Heart left ventricle (tissue), 16 donors: ENCODE measurements around the gene PAK3. TPM values are rescaled to one million over a fixed set of nuclear protein-coding genes. Genes with fewer than 3 reads are reported as not detected.

Experiments
- ATAC-seq, 4 donors: fragments of 200-7000 bp; cut with Tn5 transposase; one replicate each; pipeline ENCODE4 v1.9.1; 2020 to 2022; ENCODE audit warnings: moderate library complexity in 4 of 4, mild to moderate bottlenecking in 3 of 4, moderate number of reproducible peaks in 1 of 4
- DNase-seq, 5 donors: peaks; one replicate each; pipeline ENCODE4 v3.0.0-alpha.2; 2020
- H3K27ac ChIP-seq, 12 donors: fragments of 200-600 bp; sonication (generic) in 4 of 12; one replicate each; pipeline versions ENCODE4 v1.5.0 to v1.8.0; 2016 to 2022; ENCODE audit warnings: mild to moderate bottlenecking in 2 of 12
- H3K27me3 ChIP-seq, 9 donors: fragments of 200-600 bp; sonication (generic) in 2 of 9; one replicate each; pipeline versions ENCODE4 v1.5.1 to v1.8.0; 2016 to 2022; ENCODE audit warnings: mild to moderate bottlenecking in 3 of 9
- H3K36me3 ChIP-seq, 9 donors: fragments of 200-600 bp; sonication (generic) in 2 of 9; one replicate each; pipeline versions ENCODE4 v1.5.0 to v1.8.0; 2018 to 2022; ENCODE audit warnings: mild to moderate bottlenecking in 2 of 9
- H3K4me1 ChIP-seq, 12 donors: fragments of 200-600 bp; sonication (generic) in 4 of 12; one replicate each; pipeline versions ENCODE4 v1.5.0 to v1.8.0; 2016 to 2022; ENCODE audit warnings: mild to moderate bottlenecking in 3 of 12
- H3K4me3 ChIP-seq, 12 donors: fragments of 200-600 bp; sonication (generic) in 4 of 12; one replicate each; pipeline versions ENCODE4 v1.5.0 to v1.8.0; 2017 to 2022; ENCODE audit warnings: mild to moderate bottlenecking in 9 of 12, moderate library complexity in 4 of 12
- H3K9me3 ChIP-seq, 12 donors: fragments of 200-600 bp; sonication (generic) in 4 of 12; one replicate each; pipeline versions ENCODE4 v1.5.0 to v1.8.0; 2016 to 2022; ENCODE audit warnings: mild to moderate bottlenecking in 1 of 12
- POLR2A ChIP-seq, 2 donors: fragments of 450-650 bp; IDR thresholded peaks; one replicate each; pipeline ENCODE4 v1.6.1; 2017; ENCODE audit warnings: antibody characterized with exemption in 2 of 2, mild to moderate bottlenecking in 2 of 2, moderate library complexity in 2 of 2
- WGBS, 4 donors: extraction: QIAGEN DNeasy Blood & Tissue Kit in 2 of 4; methylation state at CpG; one replicate each; pipeline versions ENCODE4 v1.1.5 to v1.1.7; 2013 to 2018; 5-methylcytosine and 5-hydroxymethylcytosine counted together
- intact Hi-C, 10 donors: fragments of 100-400 bp; cut with DNase I; formaldehyde crosslinking; loops; one replicate each; pipeline versions ENCODE4 v1.11.1 to v1.14.2; 2022
- long read RNA-seq, 3 donors: library from polyadenylated mRNA; unstranded; transcript quantifications; one replicate each; pipeline ENCODE4 v2.0.0, GENCODE V29; 2020 to 2021
- polyA plus RNA-seq, 2 donors: library from polyadenylated mRNA; stranded (reverse); fragments of 200-250 nt; gene quantifications; one replicate each; pipeline ENCODE4 v1.2.3, GENCODE V29; 2013
- total RNA-seq, 9 donors: library from RNA; depleted of rRNA in 2 of 9; stranded (reverse); fragments of >200 nt in 2 of 9; fragmentation: NEBNext Ultra II Directional in 3 of 9; extraction: Animal tissue kit (Norgen Biotek cat#: 25700) in 3 of 9; gene quantifications; one replicate each; pipeline versions ENCODE4 v1.1.0 to v1.2.4, GENCODE V29; 2016 to 2023
- TF ChIP-seq, protein P1 (sequence below), 12 donors: fragments of 200-600 bp; sonication (generic) in 4 of 12; IDR thresholded peaks; one replicate each; pipeline versions ENCODE4 v1.5.0 to v1.8.0; 2018 to 2022; ENCODE audit warnings: antibody characterized with exemption in 12 of 12, mild to moderate bottlenecking in 5 of 12
- donor health status: ischemic (EF 13 %, LVEDD 7.1; RV severe dilation, severe dysfunction).
- donor health status: healthy with polysubstance abuse.
- donor health status: DM: no; HTN: yes; CAD: no.
- donor health status: DM: no; HTN: no; CAD: no.
- donor health status: ischemic (EF 25% LVEDD 6.9; RV normal size, moderate dysfunction).
- donor health status: ischemic (EF 25% LVEDD 5.7; RV mildly dilated, moderate dysfunction).
- donor health status: healthy.
- donor health status: DM: yes; HTN: yes; CAD: no.
- donor health status: ischemic (EF 35%, LVEDD 5.7; RV mildly dilated, moderate dysfunction).
- donor health status: nonischemic (EF 11% LVEDD 7.7; RV severe dilation, severe dysfunction).
- donor health status: DM: yes; HTN: yes; CAD: no.
- donor health status: PGD.
- donor health status: ischemic (EF 29% LVEDD 5.4; RV normal size, mild dysfunction).
- donor health status: nonischemic (EF 23%, LVEDD 6.1; RV moderate dilation, normal function).

PAK3 gene
- total RNA-seq (1 to 10 TPM in 1 of 9 donors, under 1 TPM in 8; 0.12 to 1.1 (median 0.43) TPM), polyA plus RNA-seq (under 1 TPM in 1 of 2 donors, not detected in 1; 0.04 TPM)
- long read RNA-seq, donor 1, partial matches to known transcripts, result 0 of 1 reads
- long read RNA-seq, donor 1, other reads (novel, unspliced or antisense), result 1 of 1 reads
- long read RNA-seq, donor 2, result 0 reads
- long read RNA-seq, donor 3, partial matches to known transcripts, result 1 of 1 reads
- long read RNA-seq, donor 3, other reads (novel, unspliced or antisense), result 0 of 1 reads

DNA sequence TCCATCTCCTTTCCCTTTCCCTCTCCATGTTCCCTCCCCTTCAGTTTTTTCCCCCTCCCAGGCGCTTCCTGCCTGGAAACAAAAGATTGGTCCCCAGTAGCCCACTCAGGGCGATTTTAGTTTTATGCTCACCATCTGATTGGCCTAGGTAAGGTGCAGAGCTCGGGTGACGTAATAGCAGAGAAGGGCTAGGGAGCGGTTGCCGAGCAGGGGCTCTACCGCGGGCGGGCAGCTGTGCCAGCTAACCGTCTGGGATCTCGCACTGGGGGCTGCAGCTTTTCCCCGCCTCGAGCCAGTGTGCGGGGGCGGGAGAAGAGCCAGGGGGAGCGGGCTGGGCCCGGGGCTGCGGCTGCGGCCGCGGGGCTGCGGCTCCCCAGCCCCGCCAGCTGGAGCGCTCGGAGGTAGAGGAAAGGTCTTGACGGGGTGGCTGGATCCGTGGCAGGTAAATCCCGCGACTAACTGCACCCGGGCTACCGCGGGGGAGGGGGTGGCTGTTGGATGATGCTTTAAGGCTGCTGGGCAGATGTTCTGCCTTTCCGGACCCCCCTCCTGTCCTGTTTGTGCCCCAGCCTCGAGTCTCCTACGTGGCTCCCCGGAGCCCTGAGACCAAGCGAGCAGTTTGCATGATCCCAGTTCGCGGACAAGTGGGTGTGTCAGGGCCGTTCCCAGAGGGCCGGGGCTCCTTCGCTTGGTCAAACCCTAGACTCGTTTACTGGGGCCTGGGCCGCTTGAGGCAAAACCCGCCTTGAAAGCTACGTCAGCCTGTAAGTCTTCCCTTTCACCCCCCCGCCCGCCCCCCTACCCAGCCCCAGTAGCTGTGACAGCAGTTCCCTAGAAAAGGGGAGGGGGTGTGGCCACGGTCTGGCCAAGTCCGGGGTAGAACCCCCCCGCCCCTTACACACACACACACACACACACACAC lies at the start of gene PAK3:
TSS of gene PAK3 (plus strand) at position 218 of the 922 bp plus-strand sequence. CDS start 26,913 bp downstream, outside the sequence.
- H3K36me3 ChIP-seq, result no peaks in the 10 kb centered on the region
- peaks cover 0 to 75% (median 0%) of the 10 kb centered on the region in 9 donors for H3K27me3 ChIP-seq
- DNase-seq (peak in 4 of 5 donors; percentile 20 to 44 (median 26)), ATAC-seq (peak; percentile 32 to 93 (median 84))
- H3K4me3 ChIP-seq, result peak within 1 kb of the TSS; percentile 15 to 67 (median 53)
- intact Hi-C loops, result no loop called here
- no peaks in the 10 kb centered on the region for H3K9me3 ChIP-seq
- no peak for TF ChIP-seq POLR2A (IDR thresholded peaks at IDR 0.05)
- TF ChIP-seq, protein P1, sequence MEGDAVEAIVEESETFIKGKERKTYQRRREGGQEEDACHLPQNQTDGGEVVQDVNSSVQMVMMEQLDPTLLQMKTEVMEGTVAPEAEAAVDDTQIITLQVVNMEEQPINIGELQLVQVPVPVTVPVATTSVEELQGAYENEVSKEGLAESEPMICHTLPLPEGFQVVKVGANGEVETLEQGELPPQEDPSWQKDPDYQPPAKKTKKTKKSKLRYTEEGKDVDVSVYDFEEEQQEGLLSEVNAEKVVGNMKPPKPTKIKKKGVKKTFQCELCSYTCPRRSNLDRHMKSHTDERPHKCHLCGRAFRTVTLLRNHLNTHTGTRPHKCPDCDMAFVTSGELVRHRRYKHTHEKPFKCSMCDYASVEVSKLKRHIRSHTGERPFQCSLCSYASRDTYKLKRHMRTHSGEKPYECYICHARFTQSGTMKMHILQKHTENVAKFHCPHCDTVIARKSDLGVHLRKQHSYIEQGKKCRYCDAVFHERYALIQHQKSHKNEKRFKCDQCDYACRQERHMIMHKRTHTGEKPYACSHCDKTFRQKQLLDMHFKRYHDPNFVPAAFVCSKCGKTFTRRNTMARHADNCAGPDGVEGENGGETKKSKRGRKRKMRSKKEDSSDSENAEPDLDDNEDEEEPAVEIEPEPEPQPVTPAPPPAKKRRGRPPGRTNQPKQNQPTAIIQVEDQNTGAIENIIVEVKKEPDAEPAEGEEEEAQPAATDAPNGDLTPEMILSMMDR (IDR thresholded peaks at IDR 0.05), result no peak
- peaks cover 0 to 5% (median 0%) of the 10 kb centered on the region in 12 donors for H3K4me1 ChIP-seq
- peak within 1 kb of the TSS in 3 of 12 donors; percentile 15 to 46 (median 24) for H3K27ac ChIP-seq
- 1 to 30% (median 15%) methylated on average over 24 to 50 of the region's 51 CpGs for WGBS, 4 donors

DNA sequence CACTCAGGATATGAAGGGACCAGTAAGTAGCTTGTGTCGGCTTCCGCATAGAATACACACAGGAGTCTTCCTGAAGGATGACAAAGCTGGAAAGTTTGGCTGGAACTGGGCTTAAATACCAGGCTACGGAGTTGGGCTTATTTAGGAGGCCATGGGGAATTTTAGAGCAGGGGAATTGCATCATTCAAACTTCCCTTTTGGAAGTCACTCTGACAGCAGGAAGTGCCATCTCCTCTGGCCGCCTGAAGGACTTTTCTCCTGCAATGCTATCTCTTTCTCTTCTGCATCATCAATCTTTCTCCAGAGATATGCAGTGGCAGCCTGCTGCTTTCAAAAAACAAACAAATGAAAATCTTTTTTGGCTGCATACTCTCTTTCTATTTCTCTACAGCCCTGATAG lies 48.4 kb upstream of the PAK3 start:
- H3K36me3 ChIP-seq, result no peaks in the 10 kb centered on the region
- no peaks in the 10 kb centered on the region for H3K4me1 ChIP-seq
- H3K27ac ChIP-seq, result no peak overlapping the region
- no peak for TF ChIP-seq POLR2A (IDR thresholded peaks at IDR 0.05)
- TF ChIP-seq, protein P1 (IDR thresholded peaks at IDR 0.05), result no peak
- intact Hi-C loops, result no loop called here
- peaks cover 0 to 41% (median 0%) of the 10 kb centered on the region in 9 donors for H3K27me3 ChIP-seq
- 43 to 64% (median 53%) methylated on average over 4 of the region's 4 CpGs for WGBS, 4 donors
- ATAC-seq (no peak), DNase-seq (no peak)
- H3K9me3 ChIP-seq, result no peaks in the 10 kb centered on the region
- no peak overlapping the region for H3K4me3 ChIP-seq

DNA sequence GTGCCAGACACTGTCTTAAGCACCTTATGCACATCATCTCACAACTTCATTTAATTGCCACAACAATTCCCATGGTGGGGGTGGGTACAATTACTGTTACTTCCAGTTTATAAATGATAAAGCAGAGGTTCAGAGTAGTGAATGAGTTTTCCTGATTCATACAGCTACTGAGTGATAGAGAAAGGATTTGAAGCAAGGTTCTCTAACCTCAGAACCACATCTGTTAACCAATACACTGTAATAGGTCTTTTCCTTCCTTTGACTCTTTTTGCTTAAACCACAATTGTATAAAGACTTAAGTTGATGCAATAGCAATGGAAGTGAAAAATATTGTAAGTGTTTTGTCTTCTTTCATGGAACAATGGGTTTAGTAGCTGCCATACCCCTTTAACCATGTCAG lies 43.5 kb upstream of the PAK3 start:
- no peak for DNase-seq
- Histone ChIP-seq H3K4me3 (no peak overlapping the region), H3K27ac (no peak overlapping the region), H3K9me3 (no peaks in the 10 kb centered on the region), H3K36me3 (no peaks in the 10 kb centered on the region), H3K4me1 (no peaks in the 10 kb centered on the region), H3K27me3 (peaks cover 0 to 36% (median 0%) of the 10 kb centered on the region in 9 donors)
- TF ChIP-seq, protein P1 (IDR thresholded peaks at IDR 0.05), result no peak
- TF ChIP-seq POLR2A (IDR thresholded peaks at IDR 0.05), result no peak
- no peak for ATAC-seq
- intact Hi-C loops, result no loop called here
